ENCODE data around the gene FPR1.

DNA sequence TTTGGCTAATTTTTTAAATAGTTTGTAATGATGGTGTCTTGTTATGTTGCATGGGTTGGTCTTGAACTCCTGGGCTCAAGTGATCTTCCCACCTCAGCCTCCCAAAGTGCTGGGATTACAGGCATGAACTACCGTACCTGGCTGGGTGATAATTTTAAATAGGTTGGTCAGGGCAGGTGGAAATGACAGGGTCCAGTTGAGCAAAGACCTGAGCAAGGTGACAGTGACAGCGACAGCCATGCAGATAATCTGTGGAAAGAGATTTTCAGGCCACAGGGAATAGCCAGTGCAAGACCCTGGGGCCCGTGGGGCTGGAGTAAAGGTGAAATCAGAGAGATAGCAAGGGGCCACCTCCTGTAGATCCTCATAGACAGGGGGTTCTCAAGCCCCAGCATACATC, 55.1 kb downstream of the FPR1 start:
- no peak for TF ChIP-seq CTCF (IDR thresholded peaks at IDR 0.05; ENCODE audit: low read length)
- no peak for TF ChIP-seq EZH2 (IDR thresholded peaks at IDR 0.05; ENCODE audit: borderline replicate concordance, low read length)
